NCI-H2107 treated with DMSO at 0.1 percent for 48 hours (cell line): Measurements from ENCODE around the gene FAM222A.

Experiments used
- DNase-seq: peaks from one replicate; lab custom pipeline; 2025; ENCODE audit not compliant: unreplicated experiment; lab: John Stamatoyannopoulos, UW

FAM222A gene

DNA sequence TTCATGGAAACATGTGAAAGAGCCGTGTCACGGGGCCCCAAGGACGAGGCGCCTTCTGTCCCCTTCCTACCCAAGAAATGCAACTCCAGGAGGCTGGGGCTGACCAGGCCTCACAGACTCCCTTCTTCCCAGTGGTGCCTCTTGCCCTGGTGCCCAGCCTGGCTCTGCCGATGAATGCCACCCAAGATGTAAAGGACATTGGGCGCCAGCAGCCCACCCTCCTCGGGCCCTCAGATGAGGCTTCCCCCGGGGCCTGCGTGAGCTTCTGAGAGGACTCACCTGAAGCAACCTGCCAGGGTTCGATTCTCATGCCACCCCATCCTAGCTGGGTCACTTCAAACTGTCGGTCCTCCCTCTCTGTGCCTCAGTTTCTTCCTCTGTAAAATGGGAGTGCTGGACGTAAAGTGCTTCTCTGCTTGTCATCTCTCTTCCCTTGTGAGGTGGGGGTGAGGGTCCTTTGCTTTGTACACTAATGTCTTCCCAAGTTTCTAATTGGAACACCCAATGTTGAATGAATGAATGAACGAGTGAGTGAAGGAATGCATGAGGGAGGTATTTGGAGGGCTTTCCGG lies 10.8 kb downstream of the FAM222A start:
- DNase-seq: no peak

DNA sequence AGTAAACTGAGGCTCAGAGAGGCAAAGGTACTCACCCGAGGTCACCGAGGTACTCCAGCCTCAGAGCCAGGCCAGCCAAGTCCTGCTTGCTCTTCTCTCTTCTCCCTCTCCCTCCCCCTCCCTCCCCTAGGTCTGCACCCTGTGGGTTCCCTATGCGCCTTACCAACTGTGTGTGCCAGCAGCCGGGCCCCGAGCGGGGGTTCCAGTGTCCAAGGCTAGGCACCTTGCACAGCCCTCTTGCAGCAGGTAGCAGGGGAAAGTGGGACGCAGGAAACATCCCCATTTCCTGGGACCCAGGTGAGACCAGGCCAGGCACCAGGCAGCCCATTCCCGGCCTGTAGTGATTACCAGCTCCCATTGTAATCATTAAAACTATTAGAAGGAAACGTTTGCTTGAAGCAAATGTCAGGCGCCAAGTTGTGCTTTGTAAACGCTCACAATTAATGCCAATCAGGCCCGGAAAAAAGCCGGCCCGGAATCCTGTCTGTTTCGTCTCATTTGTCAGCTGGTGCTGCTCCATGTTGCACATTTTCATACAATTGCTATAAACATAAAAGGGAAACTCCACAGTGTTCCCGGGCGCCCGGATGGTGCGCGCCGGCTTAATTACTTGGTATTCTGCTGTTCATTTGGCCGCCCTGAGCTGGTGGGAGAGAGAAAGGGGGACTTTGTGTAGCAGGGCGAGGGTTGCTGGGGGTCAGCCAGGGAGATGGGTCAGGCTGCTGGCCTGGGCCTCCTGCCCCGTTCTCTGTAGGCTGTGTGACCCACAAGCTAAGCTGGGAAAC lies 11.9 kb downstream of the FAM222A start:
- DNase-seq: no peak

DNA sequence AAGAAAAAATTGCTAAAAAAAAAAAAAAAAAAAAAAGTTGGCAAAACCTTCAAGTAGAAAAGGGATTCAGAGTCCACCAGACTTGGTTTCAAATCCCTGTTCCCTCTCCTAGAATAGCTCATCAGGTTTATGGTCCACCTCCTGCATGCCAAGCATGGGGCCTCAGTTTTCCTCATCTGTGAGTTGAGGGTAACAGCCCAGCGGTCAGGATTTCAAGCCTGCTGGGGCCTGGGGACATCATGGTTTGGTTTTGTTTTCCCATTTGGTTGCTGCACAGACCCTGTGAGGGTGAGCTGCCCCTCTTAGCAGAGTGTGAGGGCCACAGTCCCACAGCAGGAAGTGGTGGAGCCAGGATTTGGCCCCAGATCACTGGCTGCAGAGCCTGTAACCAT lies 12.5 kb downstream of the FAM222A start:
- DNase-seq: no peak

DNA sequence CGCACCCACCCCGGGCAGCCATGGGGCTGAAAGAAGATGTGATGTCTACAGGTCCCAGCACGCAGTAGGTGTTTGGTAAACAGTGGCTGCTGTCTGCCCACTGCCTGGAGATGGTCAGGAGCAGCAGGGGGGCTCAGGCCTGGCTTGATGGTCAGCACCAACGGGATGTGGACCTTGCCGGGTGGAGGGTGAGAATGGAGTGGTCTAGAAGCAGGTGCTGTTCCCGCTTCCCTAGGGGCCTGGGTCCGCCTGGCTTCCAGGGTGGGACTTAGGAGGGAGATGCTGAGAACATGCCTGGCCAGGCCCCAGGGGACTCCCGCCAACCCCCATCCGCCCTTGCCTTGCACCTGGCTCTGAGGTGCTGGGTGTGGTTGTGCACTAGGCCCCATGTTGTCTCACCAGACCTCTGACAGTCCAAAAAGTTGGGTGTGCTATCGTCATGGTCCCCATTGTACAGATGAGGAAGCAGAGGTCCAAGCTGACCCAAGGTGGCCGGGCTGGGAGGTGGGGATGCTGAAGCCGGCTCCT lies 12.9 kb downstream of the FAM222A start:
- DNase-seq: peak; percentile 37

DNA sequence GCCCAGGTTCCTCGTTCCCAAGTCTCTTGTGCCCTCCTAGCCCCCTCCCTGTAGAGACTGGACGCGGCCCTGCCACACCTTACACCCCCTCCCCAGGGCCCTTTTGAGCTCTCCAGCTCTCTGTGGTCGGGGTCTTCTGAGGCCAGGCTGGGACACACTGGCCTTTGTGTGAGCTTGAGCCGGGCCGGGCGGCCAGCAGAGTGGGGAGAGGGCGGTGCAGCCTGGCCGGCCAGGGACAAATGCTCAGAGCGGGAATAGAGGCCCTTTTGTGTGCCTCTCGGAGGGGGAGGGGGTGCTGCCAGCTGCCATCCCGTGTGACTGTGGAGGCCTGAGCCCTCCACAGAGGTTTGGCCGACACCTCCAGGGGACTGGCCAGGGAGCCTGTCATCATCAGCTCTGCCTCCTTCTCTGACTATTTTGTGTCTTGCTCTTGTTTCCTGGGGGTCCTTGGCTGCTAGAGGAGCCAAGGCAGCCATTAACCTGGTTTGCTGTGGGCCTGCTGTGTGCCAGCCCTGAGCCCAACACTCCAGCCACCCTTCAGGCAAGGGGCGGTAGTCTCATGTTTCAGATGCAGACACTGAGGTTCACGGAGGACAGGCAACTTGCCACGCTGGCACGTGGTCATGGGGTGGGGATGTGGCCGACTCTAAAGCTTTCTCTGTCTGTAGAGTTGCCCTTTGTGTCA lies 13.6 kb downstream of the FAM222A start:
- peak; percentile 31 for DNase-seq

DNA sequence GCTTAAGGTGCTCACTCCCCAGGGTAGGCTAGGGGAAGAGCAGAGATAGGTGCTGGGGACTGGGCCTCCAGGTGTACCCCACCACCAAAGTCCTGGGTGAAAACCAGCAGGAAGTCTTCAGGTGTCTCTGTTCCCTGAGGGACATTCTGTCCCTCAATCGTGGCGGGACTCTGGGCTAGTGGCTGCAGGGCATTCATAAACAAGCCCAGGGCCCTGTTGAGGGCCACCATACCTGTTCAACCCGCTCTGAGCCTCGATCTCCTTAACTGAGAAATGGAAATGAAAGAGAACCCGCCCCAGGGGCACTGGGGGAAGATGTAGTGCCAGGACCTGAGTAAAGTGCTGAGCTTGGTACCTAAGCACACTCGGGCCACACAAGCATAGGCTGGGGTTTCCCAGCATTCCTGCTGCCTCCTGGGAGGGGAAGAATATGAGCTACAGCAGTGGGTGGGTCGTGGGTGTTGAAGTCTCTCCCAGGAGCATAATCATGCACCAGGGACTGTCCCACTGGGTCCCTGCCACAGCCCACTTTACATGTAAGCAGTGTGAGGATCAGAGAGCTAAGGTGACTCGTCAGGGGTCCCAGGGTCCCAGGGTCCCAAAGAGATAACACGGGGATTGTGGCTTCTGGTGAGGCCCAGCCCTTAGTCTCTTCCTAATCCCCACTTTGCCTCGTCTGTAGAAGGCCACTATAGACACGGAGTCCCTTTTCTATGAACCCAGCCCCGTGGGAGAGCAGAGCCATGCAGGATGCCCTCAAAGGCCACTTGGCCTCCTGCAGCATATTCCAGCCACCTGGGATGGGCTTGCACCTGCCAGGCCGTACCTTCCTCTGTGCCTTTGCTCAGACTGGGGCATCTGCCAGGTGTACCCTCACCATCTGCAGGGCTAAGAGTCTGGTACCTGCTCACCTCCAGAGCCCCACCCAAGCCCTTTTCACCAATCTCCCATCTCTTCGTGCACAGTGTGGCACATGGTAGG lies 14.4 kb downstream of the FAM222A start:
- no peak for DNase-seq

DNA sequence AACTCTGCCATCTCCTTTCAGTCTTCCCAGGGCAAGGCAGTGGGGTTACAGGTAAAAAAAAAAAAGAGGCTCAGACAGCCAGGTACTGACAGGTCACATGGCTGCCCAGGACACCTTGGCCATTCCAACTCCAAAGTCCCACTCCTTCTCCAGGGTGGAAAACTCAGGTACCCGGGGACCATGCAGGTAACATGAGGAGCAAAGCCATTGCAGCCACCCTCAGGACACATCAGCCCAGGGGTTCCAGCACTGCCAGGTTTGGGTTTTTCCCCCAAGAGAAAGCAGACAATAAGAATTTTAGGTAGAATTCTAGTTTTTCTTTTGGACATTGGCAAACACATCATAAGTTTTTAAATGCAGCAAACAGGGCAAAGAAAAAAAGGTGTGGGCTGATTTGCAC lies 15.3 kb downstream of the FAM222A start:
- no peak for DNase-seq

DNA sequence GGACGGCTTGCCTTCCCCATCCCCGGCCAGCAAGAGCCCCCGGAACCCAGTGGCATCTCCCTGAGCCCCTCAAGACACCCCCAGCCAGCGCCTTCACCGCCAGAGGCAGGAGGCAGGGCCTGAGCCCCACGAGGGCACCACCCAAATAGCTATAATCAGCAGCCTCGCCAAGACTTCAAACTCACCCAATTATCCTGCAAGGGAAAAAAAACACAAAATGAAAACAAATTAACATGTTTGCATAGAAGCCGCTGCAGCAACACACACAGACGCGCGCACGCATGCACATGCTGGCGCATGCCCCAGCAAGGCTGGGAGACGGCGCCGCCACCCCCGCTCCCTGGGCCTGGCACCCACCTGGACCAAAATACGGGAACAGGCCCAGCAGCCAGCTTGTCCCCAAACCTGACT lies 15.8 kb downstream of the FAM222A start:
- DNase-seq: no peak

DNA sequence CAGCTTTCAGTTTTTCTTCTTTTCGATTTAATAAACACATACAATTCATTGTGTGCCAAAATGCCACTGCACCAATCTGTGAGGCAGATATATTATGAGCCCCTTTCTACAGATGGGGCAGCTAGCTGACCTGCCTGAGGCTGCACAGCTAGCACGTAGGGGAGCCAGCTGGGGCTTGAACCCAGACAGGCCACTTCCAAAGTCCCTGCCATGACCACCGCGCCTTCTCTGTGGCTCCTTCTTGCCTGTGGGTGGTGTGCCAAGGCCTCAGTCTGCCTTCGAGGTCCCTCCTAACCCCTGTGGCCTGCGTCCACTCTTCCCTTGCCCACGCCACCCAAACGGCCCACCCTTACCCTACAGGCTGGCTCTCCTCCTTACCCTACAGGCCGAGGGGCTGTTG lies 16.2 kb downstream of the FAM222A start:
- no peak for DNase-seq

DNA sequence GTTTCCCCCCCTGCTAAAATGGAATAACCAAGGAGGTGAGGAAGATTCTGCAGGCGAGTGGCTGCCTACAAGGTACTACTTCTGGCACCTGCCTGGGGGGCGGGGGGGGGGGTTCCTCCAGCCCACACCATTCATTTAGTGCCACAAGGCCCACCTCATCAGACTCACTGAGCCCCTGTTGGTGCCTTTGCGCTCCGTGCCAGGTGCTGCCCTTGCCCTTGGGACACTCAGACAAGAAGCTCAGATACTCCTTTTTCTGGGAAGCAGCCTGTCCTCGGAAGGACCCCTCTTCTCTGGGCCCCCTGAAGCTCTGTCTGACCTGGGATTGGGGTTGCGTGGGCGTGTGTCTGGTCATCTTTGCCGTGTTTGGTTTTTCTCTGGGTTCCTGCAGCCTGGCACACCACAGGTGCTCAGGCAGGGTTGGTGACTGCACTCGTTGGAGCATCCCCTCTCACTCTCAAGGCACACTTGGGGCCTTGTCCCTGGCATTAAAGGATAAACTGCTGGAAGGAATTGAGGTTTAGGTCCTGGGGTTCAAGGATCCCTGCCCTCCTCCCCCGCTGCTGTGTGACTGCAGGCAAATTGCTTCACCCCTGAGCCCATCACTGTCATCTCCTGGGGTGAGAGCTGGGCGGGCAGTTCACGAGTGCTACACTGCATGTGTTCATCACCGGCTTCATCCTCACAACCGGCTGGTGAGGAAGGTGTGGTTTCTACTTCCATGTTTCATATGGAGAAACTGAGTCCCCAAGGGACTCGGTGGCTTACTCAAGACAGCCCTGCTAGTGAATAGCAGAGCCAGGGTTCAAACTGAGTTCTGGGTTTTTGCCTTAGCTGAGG lies 16.9 kb downstream of the FAM222A start:
- no peak for DNase-seq

DNA sequence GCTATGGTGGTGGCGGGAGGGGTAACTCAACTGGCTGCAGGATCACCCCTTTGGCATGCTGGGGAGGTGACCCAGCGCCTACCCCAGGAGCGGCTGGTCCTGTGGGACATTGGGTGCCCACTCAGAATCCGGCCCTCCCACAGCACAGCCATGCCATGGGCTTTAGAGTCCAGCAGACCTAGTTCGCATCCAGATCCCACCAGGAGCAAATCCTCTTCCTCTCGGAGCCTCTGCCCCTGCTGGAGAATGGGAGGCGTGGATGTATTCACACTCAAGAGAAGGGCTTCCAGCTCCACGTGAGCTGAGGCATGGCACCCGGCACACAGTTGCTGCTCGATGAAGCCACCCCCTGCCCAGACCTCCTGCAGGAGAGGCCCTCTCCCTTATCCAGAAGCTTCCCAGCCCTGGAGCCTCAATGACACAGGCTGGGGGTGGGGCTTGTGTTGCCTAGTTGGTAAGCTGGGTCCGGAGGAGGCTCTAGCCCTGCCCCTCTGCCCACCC lies 17.7 kb downstream of the FAM222A start:
- DNase-seq: no peak

DNA sequence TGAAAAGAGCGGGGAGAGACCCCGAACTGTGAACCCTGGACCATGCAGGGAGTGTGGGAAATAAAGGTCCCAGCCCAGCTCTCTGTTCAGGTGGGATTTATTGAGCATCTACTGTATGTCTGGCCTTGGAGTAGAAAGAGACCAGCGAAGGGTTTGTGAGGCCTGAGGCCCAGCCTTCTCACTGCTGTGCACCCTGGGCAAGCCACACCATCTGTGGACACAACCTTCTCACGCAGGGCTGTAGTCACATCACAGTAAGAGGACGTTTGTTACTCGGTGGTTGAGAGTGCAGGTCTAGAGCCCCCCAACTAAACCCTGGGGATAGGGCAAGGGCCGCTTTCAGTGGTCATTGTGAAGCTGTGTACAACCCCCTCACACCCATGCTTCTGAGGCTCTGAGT lies 18.2 kb downstream of the FAM222A start:
- no peak for DNase-seq

DNA sequence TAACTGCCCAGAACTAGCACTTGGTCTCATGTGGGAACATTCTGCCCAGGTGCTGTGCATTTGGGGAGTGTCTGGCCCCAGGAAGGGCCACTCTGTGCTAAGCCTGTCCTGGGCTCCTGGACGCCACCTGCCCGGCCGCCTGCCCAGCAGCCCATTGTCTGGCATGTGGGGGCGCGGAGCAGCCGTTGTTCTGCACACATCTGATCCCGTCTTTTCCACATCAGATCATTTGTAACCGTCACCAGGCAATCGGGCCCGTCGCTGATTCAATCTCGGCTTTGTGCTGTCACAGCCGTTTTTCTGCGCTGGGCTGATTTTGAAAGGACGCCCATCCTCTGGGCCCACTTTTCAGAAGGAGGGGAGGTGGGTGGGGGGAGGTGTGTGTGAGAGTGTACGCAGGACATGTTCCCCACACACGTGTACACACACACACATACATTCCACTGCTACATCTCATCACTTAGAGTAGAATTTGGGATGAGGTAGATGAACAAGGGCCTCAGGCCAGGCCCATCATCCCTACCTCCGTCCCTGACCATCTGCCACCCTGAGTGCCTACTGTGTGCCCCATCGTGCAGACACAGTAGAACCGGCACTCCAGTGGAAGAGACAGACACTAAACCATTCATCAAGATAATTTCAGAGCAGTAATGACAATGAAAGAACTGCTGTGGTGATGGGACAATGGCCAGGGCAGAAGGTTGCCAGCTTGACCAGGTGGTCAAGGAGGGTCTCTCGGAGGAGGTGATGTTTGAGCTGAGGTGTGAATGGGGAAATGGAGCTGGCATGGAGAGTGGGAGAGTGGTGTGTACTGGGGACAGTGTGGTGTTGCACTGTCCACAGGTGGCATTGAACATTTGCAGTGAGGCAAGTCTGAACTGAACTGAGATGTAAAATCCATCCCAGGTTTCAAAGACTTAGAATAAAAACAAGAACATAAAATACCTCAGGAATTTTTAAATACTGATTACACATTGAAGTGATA lies 19.0 kb downstream of the FAM222A start:
- no peak for DNase-seq

DNA sequence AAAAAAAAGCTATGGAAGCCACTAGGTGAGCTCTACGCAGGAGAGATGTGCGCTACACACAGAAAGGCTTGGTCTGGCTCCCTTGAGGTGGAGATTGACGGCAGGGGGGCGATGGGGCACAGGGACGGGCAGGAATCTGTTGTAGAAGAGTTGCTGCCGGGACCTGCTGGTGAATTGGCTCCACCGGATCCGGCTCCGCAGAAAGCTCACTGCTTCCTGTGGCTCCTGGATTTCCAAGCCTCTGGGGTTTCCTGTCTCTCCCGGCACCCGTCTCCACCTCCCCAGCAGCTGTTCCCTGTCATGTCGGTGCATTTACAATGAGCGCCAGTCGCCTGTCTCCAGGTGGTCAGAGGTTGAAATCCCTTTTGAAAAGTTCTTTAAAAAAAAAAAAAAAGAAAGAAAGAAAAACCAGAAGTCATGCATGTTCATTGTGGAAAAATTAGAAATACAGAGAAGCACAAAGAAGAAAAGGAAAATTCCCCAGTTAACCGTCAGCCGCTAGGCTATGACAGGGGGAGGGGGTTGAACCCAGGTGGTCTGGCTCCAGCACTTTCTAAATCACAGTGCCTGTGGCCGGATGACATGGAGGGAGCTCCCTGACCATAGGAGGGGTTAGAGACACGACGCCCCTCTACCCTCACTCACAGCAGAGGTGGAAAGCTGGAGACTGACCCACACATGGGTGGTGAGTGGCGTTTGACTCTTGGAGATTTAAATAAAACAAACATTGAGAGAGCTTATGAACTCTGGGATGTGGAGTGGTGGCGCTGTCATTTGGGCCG lies 20.8 kb downstream of the FAM222A start:
- DNase-seq: peak; percentile 77

DNA sequence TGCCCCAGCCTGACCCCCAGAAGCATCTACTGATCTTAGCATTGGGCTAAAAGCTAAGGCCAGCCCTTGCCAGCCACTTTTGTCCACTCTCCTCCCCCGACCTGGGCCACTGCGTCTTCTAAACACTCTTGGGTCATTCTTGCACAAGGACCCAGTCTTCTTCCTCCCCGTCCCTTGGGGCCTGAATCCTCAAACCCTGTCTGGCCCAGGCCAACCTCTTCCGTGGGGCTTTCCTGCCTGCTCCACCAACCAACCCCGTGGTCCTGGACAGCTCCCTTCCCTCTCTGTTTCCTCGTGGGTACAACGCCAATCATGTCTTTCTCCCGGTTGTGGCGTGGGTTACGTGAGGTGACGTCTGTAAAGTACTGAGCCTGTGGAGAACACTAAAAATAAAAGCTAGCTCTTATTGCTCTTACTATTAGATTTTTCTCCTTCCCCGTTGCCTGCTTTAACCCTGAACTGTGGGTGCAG lies 21.5 kb downstream of the FAM222A start:
- DNase-seq: no peak

DNA sequence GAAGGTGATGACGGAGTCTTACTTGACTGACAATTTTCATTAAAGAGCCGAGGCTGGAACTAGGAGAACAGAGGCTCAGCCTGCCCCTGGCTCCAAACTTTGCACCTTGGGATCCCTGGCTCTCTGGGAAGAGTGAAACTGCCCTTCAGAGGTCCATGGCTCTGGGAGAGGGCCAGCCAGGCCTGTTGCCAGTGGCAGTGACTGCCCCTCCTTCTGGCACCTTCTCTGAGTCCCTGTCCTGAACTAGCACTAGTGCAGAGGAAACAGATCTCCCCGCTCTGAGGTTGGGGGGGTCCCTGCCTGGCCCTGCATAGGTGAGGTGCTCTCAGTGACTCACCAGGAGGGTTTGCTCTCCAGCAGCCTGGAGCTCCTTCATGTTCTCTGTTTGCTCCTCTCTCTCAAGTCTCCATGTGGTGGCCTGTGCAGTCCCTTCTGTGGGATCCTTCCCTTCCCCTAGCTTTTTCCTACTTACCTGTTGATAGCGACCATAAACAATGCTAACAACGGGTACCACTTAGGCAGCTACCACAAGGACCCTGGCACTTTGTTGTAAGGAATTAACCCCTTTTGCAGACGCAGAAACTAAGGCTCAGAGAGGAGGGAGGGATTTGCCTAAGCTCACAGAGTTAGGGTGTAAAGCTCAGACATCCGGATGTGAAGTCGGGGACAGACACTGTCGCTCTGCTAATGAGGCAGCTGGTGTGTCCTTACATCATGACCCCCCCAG lies 22.4 kb downstream of the FAM222A start:
- DNase-seq: no peak

DNA sequence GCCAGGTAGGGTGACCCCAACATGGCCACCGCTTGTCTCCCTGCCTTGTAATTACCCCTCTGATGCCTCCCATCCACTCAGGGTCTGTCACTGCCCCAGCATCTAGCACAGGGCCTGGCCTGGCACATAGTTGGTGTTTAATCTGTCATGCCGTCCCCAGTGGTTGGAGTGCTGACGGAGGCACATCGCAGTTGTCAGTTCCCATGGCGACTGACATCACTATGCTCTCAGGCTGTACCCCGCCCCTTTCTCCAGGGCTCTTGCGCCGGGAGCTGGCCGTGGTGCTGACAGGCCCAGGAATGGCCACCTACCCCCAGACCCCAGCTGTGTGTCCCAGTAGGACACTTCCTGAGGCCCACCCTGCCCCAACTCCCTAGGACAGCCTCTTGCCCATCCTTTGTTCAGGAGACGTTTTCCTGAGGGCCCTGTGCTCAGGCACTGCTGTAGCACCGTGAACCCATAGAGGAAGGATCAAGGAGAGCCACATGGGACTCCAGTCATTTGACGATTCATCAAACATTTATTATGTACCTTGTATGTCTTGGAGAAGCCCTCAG lies 23.0 kb downstream of the FAM222A start:
- no peak for DNase-seq
